Measurements from ENCODE around the gene OTUB2.

The OTUB2 gene

GRCh38 chr14:94040796-94041195, 14.7 kb downstream of the OTUB2 start:
- no peak for DNase-seq (ENCODE audit: low read depth in 2 of 2)

DNA sequence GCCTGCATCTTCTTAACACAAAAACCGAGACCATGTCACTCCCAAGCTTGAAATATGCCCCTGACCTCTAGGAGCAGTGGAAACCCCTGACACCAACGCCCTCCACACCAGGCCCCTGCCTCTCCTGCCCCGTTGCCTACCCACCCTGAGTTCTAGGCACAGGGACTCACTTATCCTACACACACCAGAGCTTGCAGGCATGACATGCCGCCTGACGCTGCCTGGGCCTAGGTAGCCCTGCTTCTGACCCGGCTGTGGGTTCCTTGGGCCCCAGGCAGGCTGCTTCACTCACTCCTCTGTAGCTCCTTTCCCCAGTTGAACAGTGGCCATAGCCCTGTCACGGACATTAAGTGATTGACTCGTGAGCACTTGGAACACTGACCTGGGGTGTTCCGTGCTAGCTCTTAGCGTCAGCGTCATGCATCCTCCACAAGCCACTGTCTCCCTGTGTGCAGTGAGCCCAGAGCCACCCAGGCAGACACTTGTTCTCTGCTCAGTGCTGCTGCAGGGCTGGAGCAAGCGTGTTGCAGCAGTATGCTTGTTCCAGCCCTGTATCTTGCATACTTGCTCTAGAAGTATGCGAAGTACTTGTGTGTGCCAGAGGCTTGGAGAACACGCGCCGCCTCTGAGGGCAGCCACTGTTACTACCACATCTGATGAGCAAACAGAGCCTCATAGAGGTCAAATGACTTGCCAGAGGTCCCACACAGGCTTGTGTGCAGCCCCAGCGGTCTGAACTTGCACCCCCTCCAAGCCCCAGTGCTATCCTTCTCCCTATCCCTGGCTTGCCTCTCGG, 15.6 kb downstream of the OTUB2 start:
- no peak for DNase-seq (ENCODE audit: low read depth in 2 of 2)

- no peak for DNase-seq (ENCODE audit: low read depth in 2 of 2)
Observed at GRCh38 chr14:94042433-94043091, 16.4 kb downstream of the OTUB2 start.

- no peak for DNase-seq (ENCODE audit: low read depth in 2 of 2)
Observed at GRCh38 chr14:94043111-94043755, 17.1 kb downstream of the OTUB2 start.

DNA sequence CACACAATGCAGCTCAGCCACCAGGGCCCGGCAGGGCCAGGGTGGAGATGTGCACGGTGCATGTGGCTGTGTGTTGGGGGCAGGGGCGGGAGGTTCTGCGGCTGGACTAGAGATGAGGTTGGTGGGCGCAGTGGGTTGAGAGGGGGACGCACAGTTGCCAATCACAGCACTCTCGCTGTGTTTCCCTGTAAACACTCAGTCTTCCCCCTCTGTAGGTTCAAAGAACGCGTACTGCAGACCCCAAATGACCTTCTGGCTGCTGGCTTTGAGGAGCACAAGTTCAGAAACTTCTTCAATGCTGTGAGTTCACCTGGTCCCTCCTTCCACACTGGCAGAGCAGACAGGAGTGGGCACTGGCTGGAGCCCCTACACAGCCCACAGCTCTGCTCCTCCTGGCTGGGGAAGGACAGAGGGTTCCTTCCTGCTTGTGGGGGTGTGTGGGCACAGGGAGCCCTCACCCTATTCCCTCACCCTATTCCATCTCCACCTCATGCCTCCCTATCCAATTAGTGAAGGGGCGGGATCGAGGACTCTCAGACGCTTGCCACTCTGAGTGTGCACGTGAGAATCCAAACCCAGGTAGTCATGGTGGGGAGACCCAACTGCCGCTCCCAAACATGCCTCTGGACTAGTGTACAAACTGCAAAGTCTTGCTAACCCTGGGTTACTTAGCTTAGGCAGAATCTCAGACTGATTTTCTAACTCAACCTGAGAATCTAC, 17.8 kb downstream of the OTUB2 start:
- DNase-seq (ENCODE audit: low read depth in 2 of 2), result no peak

GRCh38 chr14:94044476-94045091, 18.4 kb downstream of the OTUB2 start:
- no peak for DNase-seq (ENCODE audit: low read depth in 2 of 2)

DNA sequence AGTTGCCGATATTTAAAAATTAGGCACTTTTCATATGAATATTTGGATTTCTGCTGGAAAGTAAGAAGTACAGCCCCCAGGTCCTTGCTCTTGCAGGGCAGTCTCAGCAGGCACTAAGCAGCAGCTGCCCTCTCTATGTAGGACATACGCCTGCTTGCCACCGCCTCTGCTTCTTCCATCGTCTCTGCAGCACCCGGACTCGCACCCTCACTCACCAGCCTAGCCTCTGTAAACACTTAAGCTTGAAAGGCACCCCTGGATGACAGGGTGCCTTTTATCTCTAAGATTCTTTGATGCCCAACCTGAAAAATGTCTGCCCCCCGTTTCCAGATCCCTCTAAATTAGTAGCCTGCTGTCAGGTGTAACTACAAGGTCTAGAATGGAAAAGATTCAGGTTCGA, 19.0 kb downstream of the OTUB2 start:
- DNase-seq (ENCODE audit: low read depth in 2 of 2), result no peak

DNA sequence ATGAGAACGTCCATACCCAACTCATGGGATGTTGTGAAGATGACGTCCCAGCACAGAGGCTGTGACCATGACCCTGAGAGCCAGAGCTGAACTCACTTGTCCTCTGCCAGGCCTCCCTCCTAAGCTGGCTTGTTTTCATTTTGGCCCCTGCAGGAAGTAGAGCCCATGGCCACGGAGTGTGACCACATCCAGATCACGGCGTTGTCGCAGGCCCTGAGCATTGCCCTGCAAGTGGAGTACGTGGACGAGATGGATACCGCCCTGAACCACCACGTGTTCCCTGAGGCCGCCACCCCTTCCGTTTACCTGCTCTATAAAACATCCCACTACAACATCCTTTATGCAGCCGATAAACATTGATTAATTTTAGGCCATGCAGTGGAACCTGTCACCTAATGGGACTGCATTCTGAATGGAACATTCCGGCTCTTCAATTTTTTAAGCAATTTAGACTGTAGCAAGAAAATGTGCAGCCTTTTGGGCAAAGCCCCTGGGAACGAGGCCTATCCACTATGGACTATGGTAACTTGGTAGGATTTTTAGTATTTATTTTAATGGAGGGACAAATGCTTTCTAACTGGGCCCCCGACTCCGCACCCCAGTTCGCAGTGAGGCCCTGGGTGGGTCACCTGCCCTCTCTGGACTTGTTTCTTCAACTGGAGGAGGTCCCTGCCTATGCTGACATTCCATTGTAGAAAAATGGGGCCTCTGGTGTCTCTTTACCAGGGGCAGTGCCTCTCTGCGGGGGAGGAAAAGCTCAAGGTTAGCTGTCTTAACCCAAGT, 19.6 kb downstream of the OTUB2 start:
- no peak for DNase-seq (ENCODE audit: low read depth in 2 of 2)

DNA sequence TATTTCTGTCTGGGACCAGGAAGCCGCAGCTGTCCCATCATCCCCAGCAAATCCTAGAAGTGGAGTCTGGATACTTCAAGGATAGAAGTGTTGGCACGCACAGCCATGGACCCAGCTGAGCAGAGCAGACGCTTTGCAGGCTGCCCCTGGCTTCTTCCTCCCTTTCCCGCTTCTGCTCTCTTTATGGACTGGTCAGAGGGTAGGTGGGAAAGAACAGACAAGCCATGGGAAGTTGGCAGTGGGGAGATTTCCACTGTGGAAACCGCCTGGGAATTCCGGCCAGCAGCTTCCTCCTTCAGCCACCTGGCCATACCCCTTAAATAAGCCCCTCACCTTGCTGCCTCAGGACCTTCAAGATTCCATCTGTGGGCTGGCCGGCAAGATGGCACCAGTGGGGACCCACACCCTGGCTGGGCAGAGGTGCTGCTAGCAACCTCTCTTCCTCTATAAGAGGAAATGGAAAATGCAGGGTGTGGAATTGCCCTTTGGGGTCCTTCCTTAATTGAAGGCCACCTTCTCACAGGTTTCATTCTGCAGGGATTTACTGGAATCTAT, 20.6 kb downstream of the OTUB2 start:
- no peak for DNase-seq (ENCODE audit: low read depth in 2 of 2)

GRCh38 chr14:94047581-94047980, 21.4 kb downstream of the OTUB2 start:
- DNase-seq (ENCODE audit: low read depth in 2 of 2), result no peak

- no peak for DNase-seq (ENCODE audit: low read depth in 2 of 2)
Observed at GRCh38 chr14:94048691-94049624, 22.8 kb downstream of the OTUB2 start.

DNA sequence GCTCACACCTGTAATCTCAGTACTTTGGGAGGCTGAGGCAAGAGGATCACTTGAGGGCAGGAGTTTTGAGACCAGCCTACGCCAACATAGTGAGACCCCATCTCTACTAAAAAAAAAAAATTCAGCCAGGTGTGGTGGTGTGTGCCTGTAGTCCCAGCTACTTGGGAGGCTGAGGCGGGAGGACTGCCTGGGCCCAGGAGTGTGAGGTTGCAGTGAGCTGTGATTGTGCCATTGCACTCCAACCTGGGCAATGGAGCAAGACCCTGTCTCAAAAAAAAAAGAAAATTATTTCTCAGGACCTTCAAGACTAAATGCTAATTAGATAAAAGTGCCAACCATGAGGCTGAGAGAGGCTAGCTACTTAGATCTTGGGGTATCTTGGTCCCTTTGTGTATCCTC, 23.5 kb downstream of the OTUB2 start:
- DNase-seq (ENCODE audit: low read depth in 2 of 2), result no peak

GRCh38 chr14:94050231-94050880, 24.2 kb downstream of the OTUB2 start:
- DNase-seq (ENCODE audit: low read depth in 2 of 2), result no peak

DNA sequence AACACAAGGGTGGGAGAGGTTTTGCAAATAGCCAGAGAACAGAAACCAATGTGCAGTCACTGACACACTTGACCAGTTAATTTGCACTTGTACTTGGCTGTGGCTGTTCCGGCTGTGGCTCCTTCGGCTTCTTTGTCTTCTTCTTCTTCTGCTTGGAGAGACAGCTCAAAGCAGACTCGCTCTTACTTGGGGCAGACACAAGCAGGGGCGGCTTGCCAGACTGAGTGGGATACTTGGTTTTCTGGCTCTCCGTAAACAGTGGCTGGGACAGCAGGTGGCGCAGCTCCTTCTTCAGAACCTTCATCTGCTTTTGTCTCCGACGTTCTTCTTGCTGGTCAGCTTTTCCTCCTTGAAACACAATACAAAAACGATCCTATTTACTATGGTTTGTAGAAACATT, 25.0 kb downstream of the OTUB2 start:
- DNase-seq (ENCODE audit: low read depth in 2 of 2), result no peak

DNA sequence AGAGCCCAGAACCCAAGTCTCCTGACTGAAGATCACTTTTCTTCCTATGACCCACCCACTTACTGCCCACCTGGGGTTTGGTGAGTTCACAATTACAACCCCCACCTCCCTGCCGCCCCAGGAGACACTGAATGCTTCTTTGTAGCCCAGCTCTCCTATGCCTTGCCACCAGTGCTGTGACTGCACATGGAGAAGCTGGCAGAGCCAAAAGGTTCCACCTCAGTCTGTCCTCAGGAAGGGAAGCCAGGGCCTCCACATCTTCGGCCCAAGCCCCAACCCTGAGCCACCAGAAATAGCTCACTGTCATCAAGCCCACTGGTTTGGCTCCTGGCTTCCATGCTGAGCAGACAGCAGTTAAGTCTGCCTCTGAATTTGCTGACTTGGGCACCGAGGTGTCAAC, 25.6 kb downstream of the OTUB2 start:
- DNase-seq (ENCODE audit: low read depth in 2 of 2), result no peak

DNA sequence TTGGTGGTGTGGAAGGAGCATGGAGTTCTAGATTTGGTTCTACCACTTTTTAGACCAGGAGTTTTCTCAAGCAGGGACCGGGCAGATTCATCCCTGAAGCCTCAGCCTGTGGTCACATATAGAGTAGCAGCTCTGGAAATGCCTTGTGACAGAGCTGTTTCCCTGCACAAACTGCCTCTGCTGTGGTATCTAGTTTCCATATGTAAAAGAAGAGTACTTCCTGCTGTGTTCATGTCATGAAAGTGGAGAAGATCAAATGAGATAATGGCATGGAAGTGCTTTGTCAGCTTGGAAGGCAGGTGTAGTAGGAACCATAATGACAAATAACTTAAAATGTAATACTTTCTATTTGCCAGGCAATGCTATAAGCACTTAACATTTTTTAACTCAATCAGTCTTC, 26.1 kb downstream of the OTUB2 start:
- DNase-seq (ENCODE audit: low read depth in 2 of 2), result no peak

DNA sequence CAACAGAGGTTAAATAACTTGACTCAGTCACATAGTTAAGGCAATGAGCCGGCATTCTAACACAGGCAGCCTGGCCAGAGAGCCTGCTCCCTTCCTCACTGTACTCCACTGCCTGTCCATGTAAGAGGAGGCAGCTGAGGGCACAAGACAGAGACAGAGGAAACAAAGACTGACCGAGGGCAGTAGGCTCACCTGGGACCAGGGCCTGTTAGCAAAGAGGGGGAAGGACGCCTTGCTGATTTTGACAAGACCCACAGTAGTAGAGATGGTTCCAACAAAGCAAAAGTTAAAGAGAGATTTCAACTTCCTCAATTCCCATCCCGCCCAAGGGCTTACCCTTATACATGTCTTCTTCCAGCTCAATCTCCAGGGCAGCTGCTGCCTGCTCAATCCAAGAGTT, 26.5 kb downstream of the OTUB2 start:
- no peak for DNase-seq (ENCODE audit: low read depth in 2 of 2)

- no peak for DNase-seq (ENCODE audit: low read depth in 2 of 2)
Observed at GRCh38 chr14:94054401-94054800, 28.3 kb downstream of the OTUB2 start.

- DNase-seq (ENCODE audit: low read depth in 2 of 2), result no peak
Observed at GRCh38 chr14:94054936-94055335, 28.8 kb downstream of the OTUB2 start.
